PFSK-1 (cell line): ENCODE data around the gene ADAMTS17.

Source experiments
- POLR2AphosphoS5 ChIP-seq: IDR thresholded peaks from 2 replicates; pipeline ENCODE4 v1.6.1; 2012; ENCODE audit warnings: low read depth, mild to moderate bottlenecking, control low read depth, low read length, moderate library complexity
- REST ChIP-seq, 2 experiments: IDR thresholded peaks; 2 replicates each; pipeline versions ENCODE4 v1.6.1 to v1.8.0; 2011 to 2012; ENCODE audit warnings: low read depth in 2 of 2, low read length in 2 of 2, control low read depth in 1 of 2, inconsistent platforms in 1 of 2, mild to moderate bottlenecking in 1 of 2, moderate library complexity in 1 of 2; ENCODE audit not compliant: insufficient read depth in 1 of 2

- TF ChIP-seq POLR2AphosphoS5 (no peak), REST (IDR thresholded peaks at IDR 0.05; ENCODE audit: insufficient read depth in 1 of 2, low read depth in 2 of 2, low read length in 2 of 2) (no peak)
These were observed 85.4 kb downstream of the ADAMTS17 start for GRCh38 chr15:100256101-100256969.
